ENCODE results near the gene TEX11. TPM values are rescaled to one million over a fixed set of nuclear protein-coding genes. Genes with fewer than 3 reads are reported as not detected.
"Not testable (repeated sequence)": the region's sequence is repeated elsewhere in the genome, so short reads cannot be mapped to it uniquely, and the experiment has no call there.

TEX11 gene
- not detected for total RNA-seq

- H3K36me3 Mint-ChIP-seq = no peaks in the 10 kb centered on the region
- no peak within 1 kb of the TSS for H3K27ac Mint-ChIP-seq
- H3K9me3 Mint-ChIP-seq = no peaks in the 10 kb centered on the region
- H3K4me3 Mint-ChIP-seq = no peak within 1 kb of the TSS
- ATAC-seq = no peak
- no peak for DNase-seq (ENCODE audit: low spot score)
- peaks cover 0 to 3% of the 10 kb centered on the region in 2 donors for H3K27me3 Mint-ChIP-seq
- H3K4me1 Mint-ChIP-seq (ENCODE audit: low read depth in 2 of 2) = no peaks in the 10 kb centered on the region
Observed at GRCh38 chrX:70908541-70908940, at the start of gene TEX11. TEX11 (minus strand) TSS chrX:70908711; CDS start chrX:70907789, 922 bp downstream.

GRCh38 chrX:70954871-70955270 lies 46.4 kb upstream of the TEX11 start:
- ATAC-seq (no peak), DNase-seq (ENCODE audit: low spot score) (no peak)
- no peaks in the 10 kb centered on the region for H3K4me1 Mint-ChIP-seq (ENCODE audit: low read depth in 2 of 2)
- H3K27ac Mint-ChIP-seq = no peak overlapping the region
- H3K9me3 Mint-ChIP-seq = no peaks in the 10 kb centered on the region
- no peaks in the 10 kb centered on the region for H3K36me3 Mint-ChIP-seq
- H3K27me3 Mint-ChIP-seq = peaks cover 10 to 13% of the 10 kb centered on the region in 2 donors
- H3K4me3 Mint-ChIP-seq = no peak overlapping the region

GRCh38 chrX:70924294-70924911 lies 15.9 kb upstream of the TEX11 start:
- ATAC-seq = no peak
- DNase-seq (ENCODE audit: low spot score) = no peak
- H3K27me3 Mint-ChIP-seq = peaks cover 19 to 21% of the 10 kb centered on the region in 2 donors
- no peak overlapping the region for H3K4me3 Mint-ChIP-seq
- H3K4me1 Mint-ChIP-seq (ENCODE audit: low read depth in 2 of 2) = no peaks in the 10 kb centered on the region
- H3K36me3 Mint-ChIP-seq = no peaks in the 10 kb centered on the region
- H3K9me3 Mint-ChIP-seq = no peaks in the 10 kb centered on the region
- H3K27ac Mint-ChIP-seq = no peak overlapping the region

GRCh38 chrX:70922774-70923473 lies 14.4 kb upstream of the TEX11 start:
- peaks cover 18 to 19% of the 10 kb centered on the region in 2 donors for H3K27me3 Mint-ChIP-seq

GRCh38 chrX:70921709-70922352 lies 13.3 kb upstream of the TEX11 start:
- Mint-ChIP-seq H3K27ac (no peak overlapping the region), H3K4me3 (no peak overlapping the region), H3K27me3 (peaks cover 10% of the 10 kb centered on the region in 2 donors), H3K4me1 (ENCODE audit: low read depth in 2 of 2) (no peaks in the 10 kb centered on the region), H3K36me3 (no peaks in the 10 kb centered on the region), H3K9me3 (no peaks in the 10 kb centered on the region)
- ATAC-seq (no peak), DNase-seq (ENCODE audit: low spot score) (no peak)

More at GRCh38 chrX:70922774-70923473, 14.4 kb upstream of the TEX11 start:
- Mint-ChIP-seq H3K9me3 (no peaks in the 10 kb centered on the region), H3K4me1 (ENCODE audit: low read depth in 2 of 2) (no peaks in the 10 kb centered on the region), H3K36me3 (no peaks in the 10 kb centered on the region), H3K4me3 (no peak overlapping the region), H3K27ac (no peak overlapping the region)
- ATAC-seq (no peak), DNase-seq (ENCODE audit: low spot score) (no peak)

GRCh38 chrX:70916754-70917153 lies 8.2 kb upstream of the TEX11 start:
- Mint-ChIP-seq H3K4me1 (ENCODE audit: low read depth in 2 of 2) (no peaks in the 10 kb centered on the region), H3K27ac (no peak overlapping the region), H3K36me3 (no peaks in the 10 kb centered on the region), H3K4me3 (no peak overlapping the region), H3K27me3 (peaks cover 0 to 4% of the 10 kb centered on the region in 2 donors), H3K9me3 (no peaks in the 10 kb centered on the region)
- no peak for ATAC-seq
- no peak for DNase-seq (ENCODE audit: low spot score)

GRCh38 chrX:70907900-70908299 lies 611 bp downstream of the TEX11 start:
- ATAC-seq (no peak), DNase-seq (ENCODE audit: low spot score) (no peak)
- no peaks in the 10 kb centered on the region for H3K36me3 Mint-ChIP-seq
- H3K4me3 Mint-ChIP-seq = no peak overlapping the region
- H3K27me3 Mint-ChIP-seq = peaks cover 0 to 3% of the 10 kb centered on the region in 2 donors
- no peaks in the 10 kb centered on the region for H3K4me1 Mint-ChIP-seq (ENCODE audit: low read depth in 2 of 2)
- H3K27ac Mint-ChIP-seq = no peak overlapping the region
- H3K9me3 Mint-ChIP-seq = no peaks in the 10 kb centered on the region

- H3K27ac Mint-ChIP-seq = no peak overlapping the region
- no peaks in the 10 kb centered on the region for H3K4me1 Mint-ChIP-seq (ENCODE audit: low read depth in 2 of 2)
- DNase-seq (ENCODE audit: low spot score) (no peak), ATAC-seq (peak in 1 of 2 donors; percentile 52)
- H3K36me3 Mint-ChIP-seq = no peaks in the 10 kb centered on the region
- H3K27me3 Mint-ChIP-seq = peaks cover 0 to 5% of the 10 kb centered on the region in 2 donors
- H3K9me3 Mint-ChIP-seq = no peaks in the 10 kb centered on the region
- H3K4me3 Mint-ChIP-seq = no peak overlapping the region
Observed at GRCh38 chrX:70901465-70901864, 7.0 kb downstream of the TEX11 start.

- H3K27ac Mint-ChIP-seq; ATAC-seq; H3K4me3 Mint-ChIP-seq; H3K9me3 Mint-ChIP-seq; DNase-seq (ENCODE audit: low spot score); H3K36me3 Mint-ChIP-seq; H3K4me1 Mint-ChIP-seq (ENCODE audit: low read depth in 2 of 2): not testable (repeated sequence)
- peaks cover 24 to 32% of the 10 kb centered on the region in 2 donors for H3K27me3 Mint-ChIP-seq
Observed at GRCh38 chrX:70890441-70890840, 18.1 kb downstream of the TEX11 start.

GRCh38 chrX:70878902-70879301 lies 29.6 kb downstream of the TEX11 start:
- ATAC-seq = no peak
- Mint-ChIP-seq H3K27ac (no peak overlapping the region), H3K4me3 (no peak overlapping the region), H3K4me1 (ENCODE audit: low read depth in 2 of 2) (no peaks in the 10 kb centered on the region), H3K9me3 (no peaks in the 10 kb centered on the region), H3K27me3 (peaks cover 0 to 2% of the 10 kb centered on the region in 2 donors), H3K36me3 (no peaks in the 10 kb centered on the region)
- DNase-seq (ENCODE audit: low spot score) = no peak

GRCh38 chrX:70852294-70852693 lies 56.2 kb downstream of the TEX11 start:
- H3K4me1 Mint-ChIP-seq (ENCODE audit: low read depth in 2 of 2) = no peaks in the 10 kb centered on the region
- no peak overlapping the region for H3K27ac Mint-ChIP-seq
- DNase-seq (ENCODE audit: low spot score) = no peak
- no peak for ATAC-seq
- no peak overlapping the region for H3K4me3 Mint-ChIP-seq
- no peaks in the 10 kb centered on the region for H3K9me3 Mint-ChIP-seq
- no peaks in the 10 kb centered on the region for H3K36me3 Mint-ChIP-seq
- peaks cover 19 to 20% of the 10 kb centered on the region in 2 donors for H3K27me3 Mint-ChIP-seq

GRCh38 chrX:70844081-70844480 lies 64.4 kb downstream of the TEX11 start:
- not testable (repeated sequence) for H3K27ac Mint-ChIP-seq; H3K9me3 Mint-ChIP-seq; H3K4me1 Mint-ChIP-seq (ENCODE audit: low read depth in 2 of 2); DNase-seq (ENCODE audit: low spot score); H3K4me3 Mint-ChIP-seq; H3K36me3 Mint-ChIP-seq; ATAC-seq
- peaks cover 19 to 20% of the 10 kb centered on the region in 2 donors for H3K27me3 Mint-ChIP-seq

- ATAC-seq; H3K9me3 Mint-ChIP-seq; H3K27ac Mint-ChIP-seq; H3K4me1 Mint-ChIP-seq (ENCODE audit: low read depth in 2 of 2); H3K4me3 Mint-ChIP-seq; H3K36me3 Mint-ChIP-seq; DNase-seq (ENCODE audit: low spot score): not testable (repeated sequence)
- peaks cover 18 to 20% of the 10 kb centered on the region in 2 donors for H3K27me3 Mint-ChIP-seq
Observed at GRCh38 chrX:70843620-70844019, 64.9 kb downstream of the TEX11 start.

- no peaks in the 10 kb centered on the region for H3K36me3 Mint-ChIP-seq
- no peak overlapping the region for H3K27ac Mint-ChIP-seq
- no peak overlapping the region for H3K4me3 Mint-ChIP-seq
- DNase-seq (ENCODE audit: low spot score) (no peak), ATAC-seq (no peak)
- H3K4me1 Mint-ChIP-seq (ENCODE audit: low read depth in 2 of 2) = no peaks in the 10 kb centered on the region
- peaks cover 12 to 15% of the 10 kb centered on the region in 2 donors for H3K27me3 Mint-ChIP-seq
- no peaks in the 10 kb centered on the region for H3K9me3 Mint-ChIP-seq
Observed at GRCh38 chrX:70834589-70834988, 73.9 kb downstream of the TEX11 start.
